Measurements from ENCODE around the gene EPB41L2. TPM values are rescaled to one million over a fixed set of nuclear protein-coding genes. Genes with fewer than 3 reads are reported as not detected.
A peak's percentile ranks its signal among the peaks of the same experiment; 100 is the strongest.

Gene EPB41L2
- total RNA-seq, 1 experiment from 2014 or later: 199 TPM

DNA sequence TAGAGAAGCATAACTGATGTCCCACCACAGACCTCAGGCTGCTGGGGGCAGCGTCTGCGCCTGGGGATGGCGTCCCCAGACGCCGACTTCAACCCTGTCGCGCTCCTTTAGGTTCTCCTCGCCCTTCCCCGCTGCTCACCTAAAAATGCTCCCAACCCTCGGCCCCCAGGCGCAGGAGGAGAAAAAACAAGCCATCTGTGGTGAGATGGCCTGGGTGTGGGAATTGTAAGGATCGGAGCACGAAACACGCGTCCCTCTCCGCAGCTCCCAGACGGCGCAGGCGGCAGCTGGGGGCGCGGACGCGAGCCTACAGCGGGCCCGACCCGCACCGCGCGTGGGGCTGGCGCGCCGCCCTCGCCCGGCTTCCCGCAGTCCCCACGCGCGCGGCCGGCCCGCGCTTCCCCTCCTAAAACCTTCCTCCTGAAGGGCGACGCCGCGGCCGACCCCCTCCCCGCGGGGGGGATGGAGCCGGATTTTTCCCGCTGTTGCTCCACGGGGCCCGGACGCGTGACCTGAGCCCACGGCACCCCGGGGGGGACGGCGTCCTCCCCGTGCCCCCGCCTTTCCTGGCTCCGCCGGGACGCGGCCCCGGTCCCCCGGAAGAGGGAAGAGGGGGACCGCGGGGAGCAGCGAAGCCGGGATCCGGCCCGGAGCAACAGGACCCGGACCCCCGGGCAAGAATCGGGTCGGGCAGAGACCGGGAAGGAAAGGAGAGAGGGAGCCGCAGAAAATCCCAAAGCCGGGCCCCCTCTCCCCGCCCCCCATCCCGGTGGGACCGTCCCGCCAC lies 611 bp downstream of the EPB41L2 start:
- in situ Hi-C loops (cut with HindIII; ENCODE audit: low pct_unique_long_range_greater_than_20kb, low sequenced_read_pairs) (no loop called here), intact Hi-C loops (cut with micrococcal nuclease; ENCODE audit: unreplicated experiment) (loop anchor here (5.0 to 10.0 kb wide), 2 partner anchors 128 to 175 kb away; no protein-coding TSS in a partner anchor)
- no peaks in the 10 kb centered on the region for H3K9me3 ChIP-seq (ENCODE audit: control insufficient read depth, insufficient read depth, low read depth, low read length)
- ATAC-seq (peak; percentile 19), DNase-seq (ENCODE audit: low read depth, low spot score) (no peak)
- CTCF ChIA-PET: interaction anchor here (0.7 kb wide), 1 partner anchor 117 kb away, joined by 3 read pairs; no protein-coding TSS in a partner anchor
- TF ChIP-seq SIN3A (IDR thresholded peaks at IDR 0.05; ENCODE audit: borderline replicate concordance, insufficient read depth, low read depth, low read length): no peak
- no peak for TF ChIP-seq TCF7L2 (IDR thresholded peaks at IDR 0.05; ENCODE audit: low read depth, low read length)
- TF ChIP-seq, protein P1, sequence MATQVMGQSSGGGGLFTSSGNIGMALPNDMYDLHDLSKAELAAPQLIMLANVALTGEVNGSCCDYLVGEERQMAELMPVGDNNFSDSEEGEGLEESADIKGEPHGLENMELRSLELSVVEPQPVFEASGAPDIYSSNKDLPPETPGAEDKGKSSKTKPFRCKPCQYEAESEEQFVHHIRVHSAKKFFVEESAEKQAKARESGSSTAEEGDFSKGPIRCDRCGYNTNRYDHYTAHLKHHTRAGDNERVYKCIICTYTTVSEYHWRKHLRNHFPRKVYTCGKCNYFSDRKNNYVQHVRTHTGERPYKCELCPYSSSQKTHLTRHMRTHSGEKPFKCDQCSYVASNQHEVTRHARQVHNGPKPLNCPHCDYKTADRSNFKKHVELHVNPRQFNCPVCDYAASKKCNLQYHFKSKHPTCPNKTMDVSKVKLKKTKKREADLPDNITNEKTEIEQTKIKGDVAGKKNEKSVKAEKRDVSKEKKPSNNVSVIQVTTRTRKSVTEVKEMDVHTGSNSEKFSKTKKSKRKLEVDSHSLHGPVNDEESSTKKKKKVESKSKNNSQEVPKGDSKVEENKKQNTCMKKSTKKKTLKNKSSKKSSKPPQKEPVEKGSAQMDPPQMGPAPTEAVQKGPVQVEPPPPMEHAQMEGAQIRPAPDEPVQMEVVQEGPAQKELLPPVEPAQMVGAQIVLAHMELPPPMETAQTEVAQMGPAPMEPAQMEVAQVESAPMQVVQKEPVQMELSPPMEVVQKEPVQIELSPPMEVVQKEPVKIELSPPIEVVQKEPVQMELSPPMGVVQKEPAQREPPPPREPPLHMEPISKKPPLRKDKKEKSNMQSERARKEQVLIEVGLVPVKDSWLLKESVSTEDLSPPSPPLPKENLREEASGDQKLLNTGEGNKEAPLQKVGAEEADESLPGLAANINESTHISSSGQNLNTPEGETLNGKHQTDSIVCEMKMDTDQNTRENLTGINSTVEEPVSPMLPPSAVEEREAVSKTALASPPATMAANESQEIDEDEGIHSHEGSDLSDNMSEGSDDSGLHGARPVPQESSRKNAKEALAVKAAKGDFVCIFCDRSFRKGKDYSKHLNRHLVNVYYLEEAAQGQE (IDR thresholded peaks at IDR 0.05; ENCODE audit: insufficient read depth in 1 of 2, low read depth in 2 of 2, low read length in 1 of 2): no peak
- no TSS peak for BruUV-seq (replicated peaks)
- POLR2A ChIA-PET: interaction anchor here (0.6 to 0.7 kb wide), 2 partner anchors 160 to 167 kb away, joined by 5 to 8 read pairs; no protein-coding TSS in a partner anchor
- H3K4me3 ChIP-seq (ENCODE audit: low read depth in 2 of 2, low read length in 2 of 2): peak overlapping the region; percentile 83 to 89
- no peaks in the 10 kb centered on the region; the same call in 1 of the 2 replicates for H3K36me3 ChIP-seq (ENCODE audit: control insufficient read depth, insufficient read depth, low read length)
- no peaks in the 10 kb centered on the region for H3K27me3 ChIP-seq (ENCODE audit: control insufficient read depth, insufficient read depth, low read length)
- peak overlapping the region; percentile 93 for H3K27ac ChIP-seq (ENCODE audit: low read length)
- H3K4me1 ChIP-seq (ENCODE audit: control insufficient read depth, insufficient read depth, low read length): peaks cover 35% of the 10 kb centered on the region

DNA sequence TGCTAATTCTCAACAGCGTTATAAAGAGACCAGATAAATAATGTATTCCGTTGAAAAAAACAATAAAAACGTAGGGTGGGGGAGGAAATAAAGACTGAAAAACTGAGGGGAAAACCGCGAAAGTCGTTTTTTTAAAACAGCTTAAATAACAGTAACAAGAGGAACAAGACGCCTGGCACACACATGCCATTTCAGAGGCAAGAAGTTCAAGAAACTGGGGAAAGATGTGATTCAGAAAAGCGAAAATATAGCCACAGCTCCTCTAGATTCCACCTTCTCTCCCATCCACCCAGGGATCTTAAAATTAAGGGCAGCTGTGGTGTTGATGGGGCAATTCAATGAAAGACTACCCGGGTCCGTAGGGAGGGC lies 1.3 kb downstream of the EPB41L2 start:
- in situ Hi-C loops (cut with HindIII; ENCODE audit: low pct_unique_long_range_greater_than_20kb, low sequenced_read_pairs): no loop called here
- Histone ChIP-seq H3K27ac (ENCODE audit: low read length) (peak overlapping the region; percentile 93), H3K4me3 (ENCODE audit: low read depth in 2 of 2, low read length in 2 of 2) (peak overlapping the region; percentile 83 to 89), H3K27me3 (ENCODE audit: control insufficient read depth, insufficient read depth, low read length) (no peaks in the 10 kb centered on the region), H3K4me1 (ENCODE audit: control insufficient read depth, insufficient read depth, low read length) (peaks cover 38% of the 10 kb centered on the region), H3K9me3 (ENCODE audit: control insufficient read depth, insufficient read depth, low read depth, low read length) (peaks cover 2% of the 10 kb centered on the region; the same call in 1 of the 2 replicates), H3K36me3 (ENCODE audit: control insufficient read depth, insufficient read depth, low read length) (no peaks in the 10 kb centered on the region; the same call in 1 of the 2 replicates)
- BruUV-seq (replicated peaks): no TSS peak
- TF ChIP-seq SIN3A (IDR thresholded peaks at IDR 0.05; ENCODE audit: borderline replicate concordance, insufficient read depth, low read depth, low read length) (no peak), POLR2AphosphoS5 (IDR thresholded peaks at IDR 0.05; ENCODE audit: low read depth, low read length) (no peak)
- TF ChIP-seq, protein P1 (IDR thresholded peaks at IDR 0.05; ENCODE audit: insufficient read depth in 1 of 2, low read depth in 2 of 2, low read length in 1 of 2): no peak
- TF ChIP-seq, protein P2, sequence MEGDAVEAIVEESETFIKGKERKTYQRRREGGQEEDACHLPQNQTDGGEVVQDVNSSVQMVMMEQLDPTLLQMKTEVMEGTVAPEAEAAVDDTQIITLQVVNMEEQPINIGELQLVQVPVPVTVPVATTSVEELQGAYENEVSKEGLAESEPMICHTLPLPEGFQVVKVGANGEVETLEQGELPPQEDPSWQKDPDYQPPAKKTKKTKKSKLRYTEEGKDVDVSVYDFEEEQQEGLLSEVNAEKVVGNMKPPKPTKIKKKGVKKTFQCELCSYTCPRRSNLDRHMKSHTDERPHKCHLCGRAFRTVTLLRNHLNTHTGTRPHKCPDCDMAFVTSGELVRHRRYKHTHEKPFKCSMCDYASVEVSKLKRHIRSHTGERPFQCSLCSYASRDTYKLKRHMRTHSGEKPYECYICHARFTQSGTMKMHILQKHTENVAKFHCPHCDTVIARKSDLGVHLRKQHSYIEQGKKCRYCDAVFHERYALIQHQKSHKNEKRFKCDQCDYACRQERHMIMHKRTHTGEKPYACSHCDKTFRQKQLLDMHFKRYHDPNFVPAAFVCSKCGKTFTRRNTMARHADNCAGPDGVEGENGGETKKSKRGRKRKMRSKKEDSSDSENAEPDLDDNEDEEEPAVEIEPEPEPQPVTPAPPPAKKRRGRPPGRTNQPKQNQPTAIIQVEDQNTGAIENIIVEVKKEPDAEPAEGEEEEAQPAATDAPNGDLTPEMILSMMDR (IDR thresholded peaks at IDR 0.05): no peak
- ATAC-seq (no peak), DNase-seq (ENCODE audit: low read depth, low spot score) (no peak)
- ChIA-PET POLR2A (interaction anchor here (0.6 kb wide), 1 partner anchor 167 kb away, joined by 5 read pairs; no protein-coding TSS in a partner anchor), CTCF (interaction anchor here (0.7 kb wide), 1 partner anchor 116 kb away, joined by 3 read pairs; no protein-coding TSS in a partner anchor)
- intact Hi-C loops (cut with micrococcal nuclease; ENCODE audit: unreplicated experiment): loop anchor here (5.0 to 10.0 kb wide), 2 partner anchors 127 to 174 kb away; no protein-coding TSS in a partner anchor
